OCI-LY1 (cell line): ENCODE data around the gene NACA.

Experiments
- EZH2 ChIP-seq: fragments of 200-600 bp; sonication (generic), shearing (Covaris generic); IDR thresholded peaks from 2 replicates; pipeline ENCODE4 v1.8.0; 2017; ENCODE audit warnings: borderline replicate concordance, mixed run types, mild to moderate bottlenecking, antibody characterized with exemption, low read length, moderate library complexity, mixed read lengths
- TF ChIP-seq, protein P1 (sequence below): fragments of 200-600 bp; sonication (generic), shearing (Covaris generic); IDR thresholded peaks from 2 replicates; pipeline ENCODE4 v1.5.1; 2017; ENCODE audit warnings: mild to moderate bottlenecking, antibody characterized with exemption, low read length, moderate library complexity, mixed read lengths

DNA sequence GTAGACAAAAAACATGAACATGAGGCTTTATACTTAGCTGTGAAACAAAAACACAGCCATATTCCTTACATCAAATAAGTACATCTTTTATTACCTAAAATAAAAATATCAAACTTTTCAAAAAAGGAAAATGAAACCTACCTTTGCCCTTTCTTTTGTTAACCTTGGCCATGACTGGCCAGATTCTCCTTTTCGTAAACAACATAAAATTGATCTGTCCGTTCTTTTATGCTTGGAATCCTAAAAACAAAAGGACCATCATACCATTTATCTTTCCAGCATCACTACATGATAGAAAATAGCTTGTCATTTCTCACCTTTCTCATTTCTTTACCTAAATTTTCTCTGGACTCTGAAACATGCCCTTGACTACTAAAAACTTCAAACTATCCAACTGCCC lies 53.5 kb downstream of the NACA start:
- TF ChIP-seq, protein P1, sequence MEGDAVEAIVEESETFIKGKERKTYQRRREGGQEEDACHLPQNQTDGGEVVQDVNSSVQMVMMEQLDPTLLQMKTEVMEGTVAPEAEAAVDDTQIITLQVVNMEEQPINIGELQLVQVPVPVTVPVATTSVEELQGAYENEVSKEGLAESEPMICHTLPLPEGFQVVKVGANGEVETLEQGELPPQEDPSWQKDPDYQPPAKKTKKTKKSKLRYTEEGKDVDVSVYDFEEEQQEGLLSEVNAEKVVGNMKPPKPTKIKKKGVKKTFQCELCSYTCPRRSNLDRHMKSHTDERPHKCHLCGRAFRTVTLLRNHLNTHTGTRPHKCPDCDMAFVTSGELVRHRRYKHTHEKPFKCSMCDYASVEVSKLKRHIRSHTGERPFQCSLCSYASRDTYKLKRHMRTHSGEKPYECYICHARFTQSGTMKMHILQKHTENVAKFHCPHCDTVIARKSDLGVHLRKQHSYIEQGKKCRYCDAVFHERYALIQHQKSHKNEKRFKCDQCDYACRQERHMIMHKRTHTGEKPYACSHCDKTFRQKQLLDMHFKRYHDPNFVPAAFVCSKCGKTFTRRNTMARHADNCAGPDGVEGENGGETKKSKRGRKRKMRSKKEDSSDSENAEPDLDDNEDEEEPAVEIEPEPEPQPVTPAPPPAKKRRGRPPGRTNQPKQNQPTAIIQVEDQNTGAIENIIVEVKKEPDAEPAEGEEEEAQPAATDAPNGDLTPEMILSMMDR: no peak
- TF ChIP-seq EZH2: no peak
